RWPE2 (cell line): Measurements from ENCODE around the gene PARD6B.

Source experiments
- ATAC-seq: fragments of 200-7000 bp; cut with Tn5 transposase; 3 replicates; pipeline ENCODE4 v1.9.1; 2021; ENCODE audit warnings: low read depth
- DNase-seq: peaks from one replicate; pipeline ENCODE4 v3.0.0-alpha.2; 2020; ENCODE audit warnings: low spot score
- H3K27ac ChIP-seq: fragments of 450-650 bp; 2 replicates; pipeline ENCODE4 v1.5.1; 2017; ENCODE audit warnings: mild to moderate bottlenecking; ENCODE audit not compliant: poor library complexity, severe bottlenecking
- H3K27me3 ChIP-seq: fragments of 250-450 bp; sonication (Bioruptor Pico); 2 replicates; pipeline ENCODE4 v1.5.1; 2021; ENCODE audit warnings: mild to moderate bottlenecking, moderate library complexity; ENCODE audit not compliant: insufficient read depth, poor library complexity, severe bottlenecking
- H3K36me3 ChIP-seq: fragments of 250-450 bp; sonication (Bioruptor Pico); 2 replicates; pipeline ENCODE4 v1.5.1; 2020; ENCODE audit warnings: low read depth, mild to moderate bottlenecking, moderate library complexity
- H3K4me1 ChIP-seq: fragments of 250-450 bp; sonication (Bioruptor Pico); 2 replicates; pipeline ENCODE4 v1.5.1; 2021; ENCODE audit warnings: mild to moderate bottlenecking, moderate library complexity; ENCODE audit not compliant: insufficient read depth, poor library complexity, severe bottlenecking
- H3K4me3 ChIP-seq: fragments of 250-450 bp; sonication (Bioruptor Pico); 2 replicates; pipeline ENCODE4 v1.5.1; 2021; ENCODE audit warnings: mild to moderate bottlenecking, moderate library complexity; ENCODE audit not compliant: severe bottlenecking
- H3K9me3 ChIP-seq: fragments of 250-450 bp; sonication (Bioruptor Pico); 2 replicates; pipeline ENCODE4 v1.5.1; 2021; ENCODE audit warnings: mild to moderate bottlenecking, moderate library complexity; ENCODE audit not compliant: severe bottlenecking
- TF ChIP-seq, protein P1 (sequence below): fragments of 450-650 bp; IDR thresholded peaks from one replicate; pipeline ENCODE4 v1.5.1; 2017; ENCODE audit warnings: mild to moderate bottlenecking, moderate library complexity; ENCODE audit not compliant: poor library complexity, severe bottlenecking

PARD6B gene

DNA sequence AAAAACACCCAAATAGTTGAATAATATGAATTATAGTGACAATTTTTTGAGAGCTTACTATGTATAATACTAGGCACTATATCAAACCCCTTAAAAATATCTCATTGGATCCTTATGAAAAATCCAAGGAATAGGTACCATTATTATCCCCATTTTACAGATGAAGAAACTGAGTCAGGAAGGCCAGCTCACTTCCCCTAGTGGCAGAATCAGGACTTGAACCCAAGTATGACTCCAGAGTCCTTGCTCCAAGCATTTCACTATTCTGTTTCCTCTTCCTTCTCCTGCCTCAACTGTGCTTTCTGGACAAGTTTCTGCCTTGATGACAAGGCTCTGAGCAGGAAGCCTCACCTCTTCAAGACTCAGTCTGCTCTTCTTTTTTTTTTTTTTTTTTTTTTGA lies 10.8 kb upstream of the PARD6B start:
- H3K27ac ChIP-seq, result no peak overlapping the region
- no peak overlapping the region for H3K4me3 ChIP-seq
- DNase-seq (peak; percentile 11), ATAC-seq (no peak)
- no peaks in the 10 kb centered on the region for H3K27me3 ChIP-seq
- H3K36me3 ChIP-seq, result no peaks in the 10 kb centered on the region
- TF ChIP-seq, protein P1, sequence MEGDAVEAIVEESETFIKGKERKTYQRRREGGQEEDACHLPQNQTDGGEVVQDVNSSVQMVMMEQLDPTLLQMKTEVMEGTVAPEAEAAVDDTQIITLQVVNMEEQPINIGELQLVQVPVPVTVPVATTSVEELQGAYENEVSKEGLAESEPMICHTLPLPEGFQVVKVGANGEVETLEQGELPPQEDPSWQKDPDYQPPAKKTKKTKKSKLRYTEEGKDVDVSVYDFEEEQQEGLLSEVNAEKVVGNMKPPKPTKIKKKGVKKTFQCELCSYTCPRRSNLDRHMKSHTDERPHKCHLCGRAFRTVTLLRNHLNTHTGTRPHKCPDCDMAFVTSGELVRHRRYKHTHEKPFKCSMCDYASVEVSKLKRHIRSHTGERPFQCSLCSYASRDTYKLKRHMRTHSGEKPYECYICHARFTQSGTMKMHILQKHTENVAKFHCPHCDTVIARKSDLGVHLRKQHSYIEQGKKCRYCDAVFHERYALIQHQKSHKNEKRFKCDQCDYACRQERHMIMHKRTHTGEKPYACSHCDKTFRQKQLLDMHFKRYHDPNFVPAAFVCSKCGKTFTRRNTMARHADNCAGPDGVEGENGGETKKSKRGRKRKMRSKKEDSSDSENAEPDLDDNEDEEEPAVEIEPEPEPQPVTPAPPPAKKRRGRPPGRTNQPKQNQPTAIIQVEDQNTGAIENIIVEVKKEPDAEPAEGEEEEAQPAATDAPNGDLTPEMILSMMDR, result no peak
- H3K4me1 ChIP-seq, result peaks cover 14% of the 10 kb centered on the region
- no peaks in the 10 kb centered on the region for H3K9me3 ChIP-seq

DNA sequence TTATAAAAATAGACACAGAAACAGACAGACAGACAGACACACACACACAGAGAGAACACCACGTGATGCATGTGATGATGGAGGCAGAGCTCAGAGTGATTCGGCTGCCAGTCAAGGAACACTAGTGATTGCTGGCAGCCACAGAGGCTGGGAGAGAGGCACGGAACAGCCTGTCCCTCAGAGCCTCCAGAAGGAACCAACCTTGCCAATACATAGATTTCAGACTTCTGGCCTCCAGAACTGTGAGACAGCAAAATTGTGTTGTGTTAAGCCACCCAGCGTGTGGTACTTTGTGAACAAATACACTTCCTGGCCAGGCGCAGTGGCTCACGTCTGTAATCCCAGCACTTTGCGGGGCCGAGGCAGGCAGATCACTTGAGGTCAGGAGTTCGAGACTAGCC lies 9.5 kb upstream of the PARD6B start:
- H3K27me3 ChIP-seq, result no peaks in the 10 kb centered on the region
- no peak for ATAC-seq
- DNase-seq, result peak; percentile 64
- H3K27ac ChIP-seq, result no peak overlapping the region
- no peaks in the 10 kb centered on the region for H3K9me3 ChIP-seq
- H3K36me3 ChIP-seq, result no peaks in the 10 kb centered on the region
- TF ChIP-seq, protein P1, result no peak
- H3K4me3 ChIP-seq, result no peak overlapping the region
- peaks cover 12% of the 10 kb centered on the region for H3K4me1 ChIP-seq

DNA sequence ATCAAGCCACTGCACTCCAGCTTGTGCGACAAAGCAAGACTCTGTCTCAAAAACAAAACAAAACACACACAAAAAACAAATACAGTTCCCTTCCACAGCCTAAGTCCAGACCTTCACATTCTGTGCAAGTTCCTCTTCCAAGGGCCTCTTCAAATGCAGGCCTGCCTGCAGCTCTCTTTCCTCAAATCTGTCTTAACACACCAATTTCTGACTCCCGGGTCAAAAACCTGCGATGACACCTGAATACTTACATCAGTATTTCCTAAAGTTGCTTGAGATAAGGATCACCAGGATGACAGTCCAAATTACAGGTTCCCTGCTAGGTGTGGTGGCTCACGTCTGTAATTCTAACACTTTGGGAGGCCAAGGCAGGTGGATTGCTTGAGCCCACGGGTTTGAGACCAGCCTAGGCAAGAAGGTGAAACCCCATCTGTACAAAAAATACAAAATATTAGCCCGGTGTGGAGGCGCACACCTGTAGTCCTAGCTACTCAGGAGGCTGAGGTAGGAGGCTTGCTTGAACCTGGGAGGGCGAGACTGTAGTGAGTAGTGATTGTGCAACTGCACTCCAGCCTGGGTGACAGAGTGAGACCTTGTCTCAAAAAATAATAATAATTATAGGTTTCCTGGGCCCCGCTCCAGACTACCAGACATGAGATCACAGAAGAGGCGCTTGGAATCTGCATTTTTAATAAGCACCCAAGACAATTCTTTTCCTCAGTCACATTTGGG lies 8.8 kb upstream of the PARD6B start:
- Histone ChIP-seq H3K4me3 (no peak overlapping the region), H3K9me3 (no peaks in the 10 kb centered on the region), H3K36me3 (no peaks in the 10 kb centered on the region), H3K27ac (no peak overlapping the region), H3K27me3 (no peaks in the 10 kb centered on the region), H3K4me1 (peaks cover 12% of the 10 kb centered on the region)
- DNase-seq, result peak; percentile 52
- ATAC-seq, result no peak
- TF ChIP-seq, protein P1, result no peak

DNA sequence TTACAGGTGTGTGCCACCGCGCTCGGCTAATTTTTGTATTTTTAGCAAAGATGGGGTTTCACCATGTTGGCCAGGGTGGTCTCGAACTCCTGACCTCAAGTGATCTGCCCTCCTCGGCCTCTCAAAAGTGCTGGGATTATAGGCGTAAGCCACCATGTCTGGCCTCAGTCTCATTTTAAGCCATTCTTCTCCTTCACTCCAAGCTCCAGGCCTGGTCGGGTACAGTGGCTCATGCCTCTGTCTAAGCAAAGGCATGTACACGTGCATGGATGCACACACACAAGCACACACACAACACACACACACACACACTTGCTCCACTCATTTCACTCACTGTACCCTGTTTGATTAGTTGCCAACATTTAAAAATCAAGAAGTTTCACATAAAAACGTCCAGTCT lies 7.7 kb upstream of the PARD6B start:
- DNase-seq (peak; percentile 53), ATAC-seq (no peak)
- no peak overlapping the region for H3K4me3 ChIP-seq
- TF ChIP-seq, protein P1, result no peak
- no peaks in the 10 kb centered on the region for H3K36me3 ChIP-seq
- H3K9me3 ChIP-seq, result no peaks in the 10 kb centered on the region
- H3K27ac ChIP-seq, result peak overlapping the region; percentile 59
- H3K4me1 ChIP-seq, result peaks cover 22% of the 10 kb centered on the region
- no peaks in the 10 kb centered on the region for H3K27me3 ChIP-seq

DNA sequence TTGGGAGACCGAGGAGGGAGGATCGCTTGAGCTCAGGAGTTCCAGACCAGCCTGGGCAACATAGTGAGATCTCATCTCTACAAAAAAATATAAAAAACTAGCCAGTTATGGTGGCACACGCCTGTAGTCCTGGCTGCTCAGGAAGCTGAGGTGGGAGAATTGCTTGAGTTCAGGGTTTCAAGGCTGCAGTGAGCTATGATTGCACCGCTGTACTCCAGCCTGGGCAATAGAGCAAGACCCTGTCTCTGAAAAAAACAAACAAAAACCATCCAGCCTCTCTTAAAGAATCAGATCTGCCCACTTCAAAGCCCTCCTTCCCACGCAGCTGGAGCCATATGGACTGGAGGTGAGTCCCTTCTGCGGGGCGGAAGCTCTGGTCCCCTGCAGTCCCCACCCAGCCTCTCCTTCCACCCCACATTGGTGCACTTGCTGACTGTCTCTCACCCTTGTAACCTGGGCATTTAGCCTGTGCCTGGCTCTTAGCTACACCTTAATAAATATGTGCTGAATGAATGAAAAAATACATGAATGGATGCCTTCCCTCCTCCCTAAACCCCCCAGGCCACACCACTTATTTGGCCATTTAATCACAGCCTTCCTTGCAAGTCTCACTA lies 7.2 kb upstream of the PARD6B start:
- Histone ChIP-seq H3K27me3 (no peaks in the 10 kb centered on the region), H3K4me3 (no peak overlapping the region), H3K27ac (peak overlapping the region; percentile 59), H3K4me1 (peaks cover 28% of the 10 kb centered on the region), H3K36me3 (no peaks in the 10 kb centered on the region), H3K9me3 (no peaks in the 10 kb centered on the region)
- peak; percentile 22 for DNase-seq
- TF ChIP-seq, protein P1, result no peak
- ATAC-seq, result no peak
